ENCODE data around the gene ORM1.
"Not testable (repeated sequence)": the region's sequence is repeated elsewhere in the genome, so short reads cannot be mapped to it uniquely, and the experiment has no call there.

The ORM1 gene

GRCh38 chr9:114325684-114326254 lies 2.9 kb downstream of the ORM1 start:
- not testable (repeated sequence) for DNase-seq

GRCh38 chr9:114327749-114328148 lies 4.9 kb downstream of the ORM1 start:
- no peak for DNase-seq

- not testable (repeated sequence) for DNase-seq
Measured at GRCh38 chr9:114328357-114328820, 5.5 kb downstream of the ORM1 start.

- not testable (repeated sequence) for DNase-seq
Measured at GRCh38 chr9:114328937-114329624, 6.2 kb downstream of the ORM1 start.

GRCh38 chr9:114329625-114330022 lies 6.7 kb downstream of the ORM1 start, which contains the start of gene ORM2:
ORM2 (plus strand) TSS chr9:114329869; CDS start chr9:114329905, 36 bp downstream.
- not testable (repeated sequence) for DNase-seq

GRCh38 chr9:114330636-114331035 lies 7.7 kb downstream of the ORM1 start:
- no peak for DNase-seq

- not testable (repeated sequence) for DNase-seq
Measured at GRCh38 chr9:114331229-114332195, 8.6 kb downstream of the ORM1 start.

GRCh38 chr9:114332474-114333040 lies 9.7 kb downstream of the ORM1 start:
- DNase-seq: not testable (repeated sequence)

GRCh38 chr9:114333718-114334117 lies 10.8 kb downstream of the ORM1 start:
- not testable (repeated sequence) for DNase-seq

- DNase-seq: no peak
Measured at GRCh38 chr9:114334490-114334889, 11.6 kb downstream of the ORM1 start.

- no peak for DNase-seq
Measured at GRCh38 chr9:114335745-114336144, 12.8 kb downstream of the ORM1 start.

- DNase-seq: no peak
Measured at GRCh38 chr9:114336157-114336556, 13.3 kb downstream of the ORM1 start.

- no peak for DNase-seq
Measured at GRCh38 chr9:114336699-114337395, 13.9 kb downstream of the ORM1 start.

- DNase-seq: no peak
Measured at GRCh38 chr9:114338187-114338586, 15.3 kb downstream of the ORM1 start.

- peak; percentile 24 for DNase-seq
Measured at GRCh38 chr9:114339130-114339908, 16.4 kb downstream of the ORM1 start.

GRCh38 chr9:114341152-114341830 lies 18.4 kb downstream of the ORM1 start:
- DNase-seq: no peak

- DNase-seq: no peak
Measured at GRCh38 chr9:114341991-114342390, 19.1 kb downstream of the ORM1 start.

- no peak for DNase-seq
Measured at GRCh38 chr9:114342755-114343440, 20.0 kb downstream of the ORM1 start.

- peak; percentile 59 for DNase-seq
Measured at GRCh38 chr9:114343471-114344187, 20.7 kb downstream of the ORM1 start.

Data from fibroblast of skin of abdomen (primary cell).